Naive thymus-derived CD8-positive, alpha-beta T cell (primary cell): ENCODE measurements around the gene CIDEB. TPM values are rescaled to one million over a fixed set of nuclear protein-coding genes. Genes with fewer than 3 reads are reported as not detected.
A peak's percentile ranks its signal among the peaks of the same experiment; 100 is the strongest.

Experiments used
- ATAC-seq, 2 donors: fragments of 150-1000 bp; cut with Tn5 transposase in 1 of 2; sonication (Bioruptor Pico), chemical (Tn5 transposase) in 1 of 2; 1 replicate in 1 of 2; 2 replicates in 1 of 2; pipeline ENCODE4 v1.10.0; 2021; ENCODE audit warnings: mild to moderate bottlenecking in 2 of 2, moderate library complexity in 2 of 2
- POLR2A ChIA-PET: fragments of 350-600 bp; sonication (Branson Sonifier 250); formaldehyde crosslinking; loops from one replicate; lab custom pipeline; 2021; ENCODE audit warnings: antibody characterized with exemption; lab: Charles Lee
- DNase-seq, 10 donors: peaks; one replicate each; pipeline versions ENCODE4 v3.0.0 to v3.0.0-alpha.2; 2020 to 2022
- H3K27ac Mint-ChIP-seq, 10 donors: one replicate each; pipeline ENCODE4 v1.8.0; 2020 to 2022; ENCODE audit warnings: mild to moderate bottlenecking in 10 of 10, mixed read lengths in 10 of 10, moderate library complexity in 4 of 10, inconsistent platforms in 1 of 10
- H3K27me3 Mint-ChIP-seq, 5 donors: one replicate each; pipeline ENCODE4 v1.8.0; 2021 to 2022; ENCODE audit warnings: mixed read lengths in 5 of 5
- H3K36me3 Mint-ChIP-seq, 3 donors: one replicate each; pipeline ENCODE4 v1.8.0; 2020 to 2022; ENCODE audit warnings: mixed read lengths in 3 of 3, mild to moderate bottlenecking in 2 of 3, inconsistent platforms in 1 of 3
- H3K4me1 Mint-ChIP-seq, 4 donors: one replicate each; pipeline ENCODE4 v1.8.0; 2021 to 2022; ENCODE audit warnings: mixed read lengths in 4 of 4
- H3K4me3 Mint-ChIP-seq, 10 donors: one replicate each; pipeline ENCODE4 v1.8.0; 2020 to 2022; ENCODE audit warnings: mild to moderate bottlenecking in 10 of 10, mixed read lengths in 10 of 10, moderate library complexity in 6 of 10, inconsistent platforms in 1 of 10
- H3K9me3 Mint-ChIP-seq, 9 donors: one replicate each; pipeline ENCODE4 v1.8.0; 2020 to 2022; ENCODE audit warnings: mixed read lengths in 9 of 9, mild to moderate bottlenecking in 3 of 9, inconsistent platforms in 1 of 9, moderate library complexity in 1 of 9
- polyA plus RNA-seq, 3 donors: library from polyadenylated mRNA; unstranded; fragments of 300-500 nt; fragmentation: Illumina TruSeq; gene quantifications; one replicate each; pipeline ENCODE4 v1.2.3, GENCODE V29; 2021
- total RNA-seq, 8 experiments: library from RNA in 2 of 8; stranded (reverse) in 2 of 8; gene quantifications; one replicate each; pipeline ENCODE4 v1.2.3 and lab custom pipeline; 2021 to 2026

CIDEB gene
- total and polyA plus RNA-seq, 5 experiments from 2014 or later = 8.6 to 16.1 (median 13.2) TPM

- DNase-seq = no peak
- POLR2A ChIA-PET = interaction anchor here (1.8 kb wide), 1 partner anchor 10 kb away, joined by 6 read pairs; the partner anchor contains the start of gene RABGGTA
- Mint-ChIP-seq H3K9me3 (no peaks in the 10 kb centered on the region), H3K4me3 (no peak overlapping the region), H3K36me3 (peaks cover 0 to 32% (median 6%) of the 10 kb centered on the region in 3 donors), H3K27me3 (no peaks in the 10 kb centered on the region), H3K4me1 (peaks cover 0 to 6% (median 2%) of the 10 kb centered on the region in 4 donors), H3K27ac (no peak overlapping the region)
- ATAC-seq = no peak
Observed at GRCh38 chr14:24261969-24262327, 45.8 kb downstream of the CIDEB start.

GRCh38 chr14:24261256-24261968 lies 46.4 kb downstream of the CIDEB start:
- no peak for DNase-seq
- POLR2A ChIA-PET = interaction anchor here (1.8 kb wide), 1 partner anchor 10 kb away, joined by 6 read pairs; the partner anchor contains the start of gene RABGGTA
- H3K27ac Mint-ChIP-seq = peak overlapping the region in 2 of 10 donors; percentile 35 to 41
- no peak for ATAC-seq
- H3K4me1 Mint-ChIP-seq = peaks cover 0 to under 1% (median 0%) of the 10 kb centered on the region in 4 donors
- peaks cover 0 to 31% (median 1%) of the 10 kb centered on the region in 3 donors for H3K36me3 Mint-ChIP-seq
- no peaks in the 10 kb centered on the region for H3K9me3 Mint-ChIP-seq
- no peaks in the 10 kb centered on the region for H3K27me3 Mint-ChIP-seq
- no peak overlapping the region for H3K4me3 Mint-ChIP-seq

DNA sequence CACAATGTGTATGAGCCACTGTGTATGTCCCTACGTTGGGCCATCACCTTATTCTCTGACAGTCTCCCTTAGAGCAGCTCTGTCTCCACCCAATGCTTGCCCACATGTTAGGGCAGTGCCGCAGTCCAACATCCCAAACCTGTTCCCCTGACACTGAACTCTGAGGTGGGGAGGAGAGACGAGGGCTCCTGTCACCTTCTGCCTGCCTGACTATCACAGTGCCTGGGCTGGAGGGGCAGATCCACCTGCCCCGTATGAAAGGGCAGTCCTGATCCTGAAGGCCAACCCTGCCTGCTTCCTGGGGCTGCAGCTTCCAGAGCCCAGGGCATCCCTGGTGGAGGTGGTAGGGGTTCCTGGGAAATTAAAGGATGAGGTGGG lies 47.0 kb downstream of the CIDEB start:
- peaks cover 0 to 26% (median 1%) of the 10 kb centered on the region in 3 donors for H3K36me3 Mint-ChIP-seq
- H3K27ac Mint-ChIP-seq = no peak overlapping the region
- DNase-seq = no peak
- H3K4me3 Mint-ChIP-seq = no peak overlapping the region
- POLR2A ChIA-PET = no interaction called here
- no peaks in the 10 kb centered on the region for H3K9me3 Mint-ChIP-seq
- H3K27me3 Mint-ChIP-seq = no peaks in the 10 kb centered on the region
- no peaks in the 10 kb centered on the region for H3K4me1 Mint-ChIP-seq
- ATAC-seq = no peak

DNA sequence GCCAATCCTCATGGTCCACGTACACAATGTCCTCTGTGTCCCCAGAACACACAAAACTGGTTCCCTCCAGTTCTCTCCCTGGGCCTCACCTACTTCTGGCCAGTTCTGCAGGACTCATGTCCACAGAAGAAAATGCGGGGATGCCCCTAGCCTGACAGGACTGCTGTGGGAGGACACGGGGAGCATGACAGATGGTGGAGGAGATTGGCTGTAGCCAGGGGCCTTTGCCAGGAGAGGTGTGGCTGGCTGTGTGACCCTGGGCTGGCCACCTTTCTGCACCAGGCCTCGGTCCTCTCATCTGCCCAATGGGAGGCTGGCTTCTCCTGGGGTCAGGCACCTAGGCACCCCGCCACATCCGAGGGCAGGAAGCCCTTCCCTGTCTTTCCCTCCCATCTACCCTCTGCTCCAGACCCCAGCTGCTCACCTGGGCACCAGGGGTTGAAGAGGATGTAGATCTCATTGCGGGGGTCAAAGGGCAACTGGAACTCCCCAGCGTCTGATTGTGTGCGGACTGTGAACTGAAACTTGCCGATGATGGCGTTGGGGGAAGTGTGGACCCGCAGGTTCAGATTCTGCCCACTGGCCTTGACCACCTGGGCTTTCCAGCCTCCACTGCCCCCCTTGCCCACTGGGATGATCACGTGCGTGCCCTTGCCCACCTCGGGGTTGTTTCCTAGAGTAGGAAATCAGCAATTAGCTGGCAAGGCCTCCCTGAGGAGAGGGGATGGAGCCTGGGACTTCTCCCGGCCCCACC lies 47.6 kb downstream of the CIDEB start:
- DNase-seq = no peak
- no peaks in the 10 kb centered on the region for H3K27me3 Mint-ChIP-seq
- POLR2A ChIA-PET = no interaction called here
- H3K9me3 Mint-ChIP-seq = no peaks in the 10 kb centered on the region
- no peak overlapping the region for H3K27ac Mint-ChIP-seq
- H3K36me3 Mint-ChIP-seq = peaks cover 0 to 23% (median 6%) of the 10 kb centered on the region in 3 donors
- no peak for ATAC-seq
- no peak overlapping the region for H3K4me3 Mint-ChIP-seq
- H3K4me1 Mint-ChIP-seq = no peaks in the 10 kb centered on the region

DNA sequence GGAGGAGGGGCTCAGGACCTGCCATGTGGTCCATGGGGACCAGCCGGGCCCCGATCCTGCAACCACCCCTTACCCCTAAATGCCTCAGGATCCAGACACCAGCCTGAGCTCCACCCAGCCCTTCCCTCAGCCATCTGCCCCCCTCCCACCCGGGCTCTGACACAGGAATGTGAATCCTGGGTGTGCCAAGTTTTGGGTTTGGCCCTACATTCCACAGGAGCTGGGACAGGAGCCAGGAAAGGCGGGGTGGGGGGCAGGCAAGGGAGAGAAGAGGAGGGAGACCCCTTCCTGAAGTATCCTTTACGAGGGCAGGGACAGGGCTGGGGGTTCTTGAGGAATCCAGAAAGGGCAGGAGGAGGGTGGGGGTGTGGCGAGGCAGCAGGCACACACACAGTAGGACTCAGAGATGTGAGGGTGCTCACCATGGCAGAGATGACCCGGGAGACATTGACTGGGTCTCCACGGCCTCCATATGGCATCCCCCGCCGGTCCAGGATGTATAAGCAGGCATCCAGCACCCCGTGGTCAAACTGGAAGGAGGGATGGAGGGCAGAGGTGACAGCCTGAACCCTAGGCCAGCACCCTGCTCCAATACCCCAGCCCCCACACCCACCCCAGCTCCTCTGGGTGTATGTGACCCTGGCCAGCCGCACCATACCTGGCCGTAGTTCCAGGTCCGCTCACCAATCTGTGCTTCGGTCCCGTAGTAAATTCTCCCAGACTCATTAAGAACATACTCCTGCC lies 48.3 kb downstream of the CIDEB start:
- Mint-ChIP-seq H3K27me3 (no peaks in the 10 kb centered on the region), H3K27ac (no peak overlapping the region), H3K36me3 (peaks cover 0 to 21% (median 8%) of the 10 kb centered on the region in 3 donors), H3K9me3 (no peaks in the 10 kb centered on the region), H3K4me3 (no peak overlapping the region), H3K4me1 (no peaks in the 10 kb centered on the region)
- POLR2A ChIA-PET = no interaction called here
- DNase-seq (no peak), ATAC-seq (no peak)

GRCh38 chr14:24258548-24259265 lies 49.1 kb downstream of the CIDEB start:
- Mint-ChIP-seq H3K27me3 (no peaks in the 10 kb centered on the region), H3K36me3 (peaks cover 0 to 24% (median 10%) of the 10 kb centered on the region in 3 donors), H3K4me1 (no peaks in the 10 kb centered on the region), H3K4me3 (no peak overlapping the region), H3K27ac (peak overlapping the region in 1 of 10 donors; percentile 40), H3K9me3 (no peaks in the 10 kb centered on the region)
- no peak for ATAC-seq
- no peak for DNase-seq
- POLR2A ChIA-PET = no interaction called here

DNA sequence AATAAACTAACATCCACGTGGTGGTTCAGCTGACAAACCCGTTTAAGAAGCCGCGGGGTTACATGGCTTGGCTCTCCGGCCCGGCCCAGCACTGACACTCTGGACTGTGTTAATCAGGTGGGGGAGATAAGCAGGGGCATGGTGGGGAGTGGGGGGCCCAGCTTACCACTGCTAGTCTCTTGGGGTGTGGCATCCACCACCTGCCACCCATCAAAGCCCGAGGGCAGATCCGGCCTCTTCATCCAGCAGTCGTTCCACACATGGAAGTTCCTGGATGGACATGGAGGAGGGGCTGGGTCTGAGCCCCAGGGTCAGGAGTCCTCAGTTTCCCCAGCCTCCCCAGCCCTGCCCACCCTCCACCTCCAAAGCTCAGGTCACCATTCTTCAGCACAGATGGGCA lies 49.7 kb downstream of the CIDEB start:
- ATAC-seq (no peak), DNase-seq (no peak)
- H3K27me3 Mint-ChIP-seq = no peaks in the 10 kb centered on the region
- H3K9me3 Mint-ChIP-seq = no peaks in the 10 kb centered on the region
- POLR2A ChIA-PET = interaction anchor here (1.0 kb wide), 1 partner anchor 15 kb away, joined by 3 read pairs; the partner anchor contains the start of gene TINF2
- no peak overlapping the region for H3K4me3 Mint-ChIP-seq
- H3K27ac Mint-ChIP-seq = no peak overlapping the region
- H3K4me1 Mint-ChIP-seq = no peaks in the 10 kb centered on the region
- H3K36me3 Mint-ChIP-seq = peaks cover 0 to 28% (median 10%) of the 10 kb centered on the region in 3 donors

- Mint-ChIP-seq H3K27me3 (no peaks in the 10 kb centered on the region), H3K27ac (no peak overlapping the region), H3K9me3 (no peaks in the 10 kb centered on the region), H3K4me3 (no peak overlapping the region), H3K4me1 (no peaks in the 10 kb centered on the region), H3K36me3 (peaks cover 0 to 29% (median 10%) of the 10 kb centered on the region in 3 donors)
- POLR2A ChIA-PET = interaction anchor here (0.5 to 1.0 kb wide), 2 partner anchors 14 to 48 kb away, joined by 3 to 4 read pairs; partner anchors contain the start of gene TINF2
- no peak for DNase-seq
- ATAC-seq = no peak
Observed at GRCh38 chr14:24256960-24257359, 50.8 kb downstream of the CIDEB start.

DNA sequence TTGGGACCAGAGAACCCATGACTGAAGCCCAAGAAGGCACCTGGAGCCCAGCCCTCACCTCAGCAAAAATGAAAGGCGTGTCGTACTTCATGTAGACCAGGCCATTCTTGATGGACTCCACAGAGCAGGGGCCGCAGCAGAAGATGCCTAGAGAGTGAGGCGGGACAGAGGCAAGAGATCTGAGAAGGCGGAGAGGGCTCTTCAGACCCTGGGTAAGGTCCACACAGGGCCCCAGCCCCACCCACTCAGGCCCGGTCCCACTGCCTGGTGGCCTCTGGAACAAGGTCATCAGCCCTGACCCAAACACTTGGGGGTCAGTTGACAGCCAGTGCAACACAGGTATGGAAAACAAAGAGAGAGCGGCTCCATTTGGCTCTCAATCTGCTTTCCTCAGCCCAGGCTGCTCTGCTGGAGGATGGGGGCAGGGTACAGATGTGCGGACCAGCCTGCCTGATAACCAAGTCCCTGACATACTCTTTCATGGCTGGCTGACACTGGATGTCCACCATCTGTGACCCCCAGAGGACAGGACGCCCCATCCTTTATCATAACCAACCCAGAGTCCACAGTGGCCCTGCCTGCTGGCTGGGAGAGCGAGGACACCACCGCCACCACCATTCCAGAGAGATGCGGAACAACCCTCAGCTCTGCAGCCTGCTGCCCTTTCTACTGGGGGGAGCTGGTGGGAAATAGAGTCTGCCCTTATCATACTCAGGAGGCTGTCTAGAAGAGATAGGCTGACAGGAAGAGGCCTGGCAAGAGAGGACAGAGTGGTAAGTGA lies 51.7 kb downstream of the CIDEB start:
- H3K4me1 Mint-ChIP-seq = no peaks in the 10 kb centered on the region
- POLR2A ChIA-PET = interaction anchor here (1.0 kb wide), 1 partner anchor 14 kb away, joined by 3 read pairs; no protein-coding TSS in a partner anchor
- H3K27ac Mint-ChIP-seq = no peak overlapping the region
- no peaks in the 10 kb centered on the region for H3K9me3 Mint-ChIP-seq
- DNase-seq (no peak), ATAC-seq (no peak)
- peaks cover 0 to 29% (median 10%) of the 10 kb centered on the region in 3 donors for H3K36me3 Mint-ChIP-seq
- no peaks in the 10 kb centered on the region for H3K27me3 Mint-ChIP-seq
- H3K4me3 Mint-ChIP-seq = no peak overlapping the region

DNA sequence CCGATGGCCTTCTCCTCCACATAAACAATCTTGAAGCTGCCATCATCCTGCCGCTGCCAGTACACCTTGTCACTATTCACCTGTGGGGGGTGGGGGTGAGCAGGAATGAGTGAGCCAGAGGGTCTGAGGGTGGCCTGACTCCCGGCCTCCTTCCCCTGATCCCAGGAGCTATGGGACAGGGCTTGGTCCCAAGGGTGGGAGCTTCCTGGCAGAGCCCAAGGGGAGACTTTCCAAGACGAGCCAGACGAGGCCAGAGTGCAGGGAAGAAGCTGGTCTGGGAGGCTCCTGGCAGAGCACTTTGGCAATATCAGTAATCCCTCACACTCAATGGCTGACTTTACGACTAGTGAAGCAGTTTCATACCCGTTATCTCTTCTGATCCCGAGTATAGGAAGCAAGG lies 52.3 kb downstream of the CIDEB start:
- H3K9me3 Mint-ChIP-seq = no peaks in the 10 kb centered on the region
- H3K36me3 Mint-ChIP-seq = peaks cover 0 to 26% (median 9%) of the 10 kb centered on the region in 3 donors
- H3K4me1 Mint-ChIP-seq = no peaks in the 10 kb centered on the region
- POLR2A ChIA-PET = interaction anchor here (1.0 kb wide), 1 partner anchor 15 kb away, joined by 3 read pairs; no protein-coding TSS in a partner anchor
- DNase-seq = no peak
- no peaks in the 10 kb centered on the region for H3K27me3 Mint-ChIP-seq
- H3K27ac Mint-ChIP-seq = no peak overlapping the region
- no peak overlapping the region for H3K4me3 Mint-ChIP-seq
- ATAC-seq = no peak
